Esophagus muscularis mucosa (tissue), 4 donors: ENCODE results near the gene THBS2. TPM values are rescaled to one million over a fixed set of nuclear protein-coding genes. Genes with fewer than 3 reads are reported as not detected.

Source experiments
- DNase-seq: peaks from one replicate; pipeline ENCODE4 v3.0.0-alpha.2; 2017; ENCODE audit errors: extremely low spot score
- H3K27ac ChIP-seq, 4 donors: fragments of 200-600 bp; sonication (generic); replicated peaks in 1 of 4; 1 replicate in 3 of 4; 2 replicates in 1 of 4; pipeline ENCODE4 v1.5.1; 2016 to 2019; ENCODE audit warnings: mild to moderate bottlenecking in 1 of 4
- H3K27me3 ChIP-seq, 4 donors: fragments of 200-600 bp; sonication (generic); one replicate each; pipeline versions ENCODE4 v1.5.1 to v1.6.0; 2016 to 2019
- H3K36me3 ChIP-seq, 4 donors: fragments of 200-600 bp; sonication (generic); one replicate each; pipeline ENCODE4 v1.5.1; 2016 to 2019
- H3K4me1 ChIP-seq, 4 donors: fragments of 200-600 bp; sonication (generic); one replicate each; pipeline ENCODE4 v1.5.1; 2016 to 2019
- H3K4me3 ChIP-seq, 4 donors: fragments of 200-600 bp; sonication (generic); 1 replicate in 2 of 4; 2 replicates in 2 of 4; pipeline ENCODE4 v1.5.1; 2016 to 2019; ENCODE audit warnings: mild to moderate bottlenecking in 4 of 4, moderate library complexity in 1 of 4
- H3K9me3 ChIP-seq, 4 donors: fragments of 200-600 bp; sonication (generic); 1 replicate in 3 of 4; 2 replicates in 1 of 4; pipeline ENCODE4 v1.5.1; 2016 to 2019
- CTCF ChIP-seq, 3 experiments: fragments of 200-600 bp in 2 of 3; fragments of 450-650 bp in 1 of 3; sonication (generic) in 2 of 3; IDR thresholded peaks; one replicate each; pipeline ENCODE4 v1.5.1; 2017 to 2019; ENCODE audit warnings: antibody characterized with exemption in 3 of 3, mild to moderate bottlenecking in 2 of 3, moderate library complexity in 1 of 3
- EP300 ChIP-seq: sonication (generic); formaldehyde crosslinking; IDR thresholded peaks from one replicate; pipeline ENCODE4 v1.6.1; 2017; ENCODE audit warnings: antibody characterized with exemption
- POLR2A ChIP-seq: fragments of 450-650 bp; IDR thresholded peaks from one replicate; pipeline ENCODE4 v1.6.1; 2017; ENCODE audit warnings: antibody characterized with exemption, moderate library complexity, mild to moderate bottlenecking, low read depth
- POLR2AphosphoS5 ChIP-seq, 2 donors: sonication (generic); formaldehyde crosslinking; IDR thresholded peaks; one replicate each; pipeline ENCODE4 v1.6.1; 2017; ENCODE audit warnings: antibody characterized with exemption in 2 of 2
- WGBS: methylation state at CpG from one replicate; pipeline ENCODE4 v1.1.5; 2018; 5-methylcytosine and 5-hydroxymethylcytosine counted together
- intact Hi-C: fragments of 100-400 bp; cut with DNase I; formaldehyde crosslinking; loops from one replicate; pipeline ENCODE4 v1.15.1; 2023
- total RNA-seq, 4 donors: library from RNA; depleted of rRNA; stranded (reverse); fragments of >200 nt; gene quantifications; one replicate each; pipeline versions ENCODE4 v1.1.0 to v1.2.1, GENCODE V29; 2016

THBS2 gene
- total RNA-seq, 4 donors from 2014 or later = 25.7 to 36.4 (median 28.8) TPM

GRCh38 chr6:169169941-169170582 is 83.6 kb downstream of the THBS2 start:
- intact Hi-C loops = no loop called here
- no peak overlapping the region for H3K4me3 ChIP-seq
- no peaks in the 10 kb centered on the region for H3K9me3 ChIP-seq
- WGBS = 93% methylated on average over 15 of the region's 16 CpGs
- H3K36me3 ChIP-seq = no peaks in the 10 kb centered on the region
- no peak for DNase-seq
- no peak overlapping the region for H3K27ac ChIP-seq
- no peak for TF ChIP-seq EP300
- TF ChIP-seq CTCF (IDR thresholded peaks at IDR 0.05) = no peak
- TF ChIP-seq POLR2AphosphoS5 (IDR thresholded peaks at IDR 0.05) = no peak
- TF ChIP-seq POLR2A = no peak
- no peaks in the 10 kb centered on the region for H3K27me3 ChIP-seq
- peaks cover 0 to 24% (median 13%) of the 10 kb centered on the region in 4 donors for H3K4me1 ChIP-seq

- TF ChIP-seq POLR2AphosphoS5 (IDR thresholded peaks at IDR 0.05) = no peak
- TF ChIP-seq CTCF (IDR thresholded peaks at IDR 0.05) = no peak
- TF ChIP-seq POLR2A = no peak
- TF ChIP-seq EP300 = no peak
- Histone ChIP-seq H3K4me3 (no peak overlapping the region), H3K4me1 (peaks cover 0 to 27% (median 13%) of the 10 kb centered on the region in 4 donors), H3K36me3 (no peaks in the 10 kb centered on the region), H3K27ac (no peak overlapping the region), H3K27me3 (no peaks in the 10 kb centered on the region), H3K9me3 (no peaks in the 10 kb centered on the region)
- DNase-seq = no peak
- WGBS = 90% methylated on average over 12 of the region's 17 CpGs
- intact Hi-C loops = no loop called here
Measured at GRCh38 chr6:169169375-169169774, 84.3 kb downstream of the THBS2 start.

GRCh38 chr6:169168706-169169105 is 84.9 kb downstream of the THBS2 start:
- H3K27ac ChIP-seq = no peak overlapping the region

GRCh38 chr6:169168302-169168630 is 85.4 kb downstream of the THBS2 start:
- TF ChIP-seq POLR2A = no peak
- TF ChIP-seq EP300 = no peak
- TF ChIP-seq CTCF (IDR thresholded peaks at IDR 0.05) = no peak
- TF ChIP-seq POLR2AphosphoS5 (IDR thresholded peaks at IDR 0.05) = no peak
- H3K4me3 ChIP-seq = no peak overlapping the region
- H3K4me1 ChIP-seq = peaks cover 1 to 33% (median 18%) of the 10 kb centered on the region in 4 donors

More at GRCh38 chr6:169168706-169169105, 84.9 kb downstream of the THBS2 start:
- Histone ChIP-seq H3K36me3 (no peaks in the 10 kb centered on the region), H3K4me3 (no peak overlapping the region), H3K9me3 (no peaks in the 10 kb centered on the region), H3K4me1 (peaks cover 0 to 28% (median 15%) of the 10 kb centered on the region in 4 donors), H3K27me3 (no peaks in the 10 kb centered on the region)
- intact Hi-C loops = no loop called here
- TF ChIP-seq POLR2AphosphoS5 (IDR thresholded peaks at IDR 0.05) (no peak), CTCF (IDR thresholded peaks at IDR 0.05) (no peak), POLR2A (no peak), EP300 (no peak)
- no peak for DNase-seq
- 84% methylated on average over 16 of the region's 16 CpGs for WGBS

More at GRCh38 chr6:169168302-169168630, 85.4 kb downstream of the THBS2 start:
- Histone ChIP-seq H3K9me3 (no peaks in the 10 kb centered on the region), H3K36me3 (no peaks in the 10 kb centered on the region), H3K27me3 (no peaks in the 10 kb centered on the region), H3K27ac (no peak overlapping the region)
- 94% methylated on average over 15 of the region's 15 CpGs for WGBS
- intact Hi-C loops = no loop called here
- DNase-seq = no peak
